ENCODE measurements around the gene LINGO3. TPM values are rescaled to one million over a fixed set of nuclear protein-coding genes. Genes with fewer than 3 reads are reported as not detected.

The LINGO3 gene, protein sequence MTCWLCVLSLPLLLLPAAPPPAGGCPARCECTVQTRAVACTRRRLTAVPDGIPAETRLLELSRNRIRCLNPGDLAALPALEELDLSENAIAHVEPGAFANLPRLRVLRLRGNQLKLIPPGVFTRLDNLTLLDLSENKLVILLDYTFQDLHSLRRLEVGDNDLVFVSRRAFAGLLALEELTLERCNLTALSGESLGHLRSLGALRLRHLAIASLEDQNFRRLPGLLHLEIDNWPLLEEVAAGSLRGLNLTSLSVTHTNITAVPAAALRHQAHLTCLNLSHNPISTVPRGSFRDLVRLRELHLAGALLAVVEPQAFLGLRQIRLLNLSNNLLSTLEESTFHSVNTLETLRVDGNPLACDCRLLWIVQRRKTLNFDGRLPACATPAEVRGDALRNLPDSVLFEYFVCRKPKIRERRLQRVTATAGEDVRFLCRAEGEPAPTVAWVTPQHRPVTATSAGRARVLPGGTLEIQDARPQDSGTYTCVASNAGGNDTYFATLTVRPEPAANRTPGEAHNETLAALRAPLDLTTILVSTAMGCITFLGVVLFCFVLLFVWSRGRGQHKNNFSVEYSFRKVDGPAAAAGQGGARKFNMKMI
- under 0.01 TPM in 1 of 2 replicates, not detected in the other for total RNA-seq

DNA sequence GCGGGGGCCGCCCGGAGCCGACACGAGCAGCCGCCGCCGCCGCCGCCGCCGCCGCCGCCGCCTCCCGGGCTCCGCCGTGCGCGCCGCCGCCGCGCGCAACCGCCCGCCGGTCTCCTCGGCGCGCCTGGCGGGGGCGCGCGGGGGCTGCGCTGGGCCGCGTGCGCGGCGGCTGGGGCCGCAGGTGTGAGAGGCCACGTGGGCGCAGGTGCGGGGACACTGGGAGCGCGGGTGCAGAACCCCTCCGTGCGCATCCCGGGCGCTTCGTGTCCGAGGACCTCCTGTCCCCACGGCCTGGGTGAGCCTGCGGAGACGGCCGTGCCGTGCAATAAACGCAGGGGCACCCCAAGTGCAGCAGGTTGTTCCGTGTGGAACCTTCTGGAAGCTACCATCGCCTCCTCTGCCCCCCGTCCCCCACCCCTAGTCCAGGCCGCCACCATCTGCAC, at the start of gene LINGO3:
Gene LINGO3, minus strand, starts transcription at position 41 of the 443 bp plus-strand sequence. CDS start 16,378 bp downstream, outside the sequence.

DNA sequence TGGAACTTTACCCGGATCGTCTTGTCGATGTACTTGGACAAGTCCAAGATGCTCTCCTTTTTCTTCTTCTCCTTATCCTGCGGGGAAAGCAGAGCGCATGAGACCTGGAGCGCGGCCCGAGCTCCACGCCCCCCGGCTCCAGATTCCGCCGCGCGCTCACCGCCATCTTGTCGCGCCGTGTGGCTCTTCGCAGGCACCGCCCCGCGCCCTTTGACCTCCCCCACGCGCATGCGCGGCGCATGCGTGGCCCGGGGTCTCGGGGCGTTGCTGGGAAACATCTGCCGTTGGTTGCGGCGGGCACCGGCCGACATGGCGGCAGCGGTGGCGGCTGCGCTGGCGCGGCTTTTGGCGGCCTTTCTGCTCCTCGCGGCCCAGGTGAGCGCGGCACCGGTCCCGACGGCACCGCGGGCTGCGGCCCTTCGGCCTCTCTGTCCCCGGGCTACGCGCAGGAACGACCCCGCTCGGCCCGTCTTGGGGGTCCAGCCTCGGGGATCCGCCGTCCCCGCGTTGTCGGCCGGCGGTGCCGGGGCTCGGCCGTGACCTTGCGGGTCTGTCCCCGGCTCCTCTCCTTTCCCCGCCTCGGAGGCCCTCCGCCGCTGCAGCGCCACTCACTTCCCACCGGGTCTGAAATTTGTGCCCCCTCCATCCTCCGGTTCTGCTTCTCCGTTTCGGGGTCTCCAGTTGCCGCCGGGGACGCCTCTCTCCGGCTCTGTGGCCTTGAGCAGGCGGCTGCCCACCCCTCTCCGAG, 20.6 kb upstream of the LINGO3 start, which contains the start of the genes LSM7 and SPPL2B:
Gene LSM7, minus strand, starts transcription at position 186 of the 748 bp plus-strand sequence. Its CDS starts 20 bp downstream, at position 166.
Gene SPPL2B, plus strand, starts transcription at position 284 of the 748 bp plus-strand sequence. Its CDS starts 26 bp downstream, at position 310.

DNA sequence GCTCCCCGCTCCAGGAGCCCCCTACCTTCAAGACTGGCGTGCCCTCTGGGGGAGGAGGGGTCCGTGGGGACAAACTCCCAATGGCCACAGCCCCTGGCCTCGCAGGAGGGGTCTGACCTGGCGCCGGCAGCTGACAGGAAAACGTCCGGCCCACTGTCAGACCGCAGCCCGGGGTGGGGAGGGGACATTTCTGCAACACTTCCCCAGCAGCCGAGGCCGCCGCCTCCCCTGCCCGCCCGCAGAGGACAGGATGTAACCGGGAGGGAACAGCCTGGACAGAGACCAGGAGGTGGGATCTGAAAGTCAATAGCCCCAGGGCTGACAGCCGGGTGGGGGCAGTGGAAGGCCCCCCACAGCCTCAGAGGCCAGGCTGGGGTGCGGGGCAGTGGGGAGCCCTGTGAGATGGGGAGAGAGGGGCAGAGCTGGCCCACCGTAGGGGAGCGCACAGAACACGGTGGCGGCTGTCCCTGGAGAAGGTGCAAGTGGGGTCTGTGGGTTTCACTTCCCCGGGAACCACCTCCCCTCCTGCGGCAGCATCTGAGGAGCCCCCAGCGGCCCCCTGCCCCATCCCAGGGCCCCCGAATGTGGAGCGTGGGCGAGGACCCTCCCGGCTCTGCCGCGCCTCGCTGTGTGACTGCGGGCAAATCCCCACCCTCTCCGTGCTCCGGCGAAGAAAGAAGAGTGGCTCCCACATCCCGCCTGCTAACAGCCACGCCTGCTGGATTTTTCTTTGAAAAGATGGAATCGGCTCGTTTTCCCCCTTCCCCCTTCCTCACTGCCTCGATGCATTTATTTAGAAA, 25.7 kb downstream of the LINGO3 start, which contains the start of gene PEAK3:
Gene PEAK3, minus strand, starts transcription at position 114 of the 800 bp plus-strand sequence. CDS start 1,244 bp downstream, outside the sequence.

Other genes with a start within 250 kb of the LINGO3 start
- gene MOB3A, start 211.8 kb downstream of the LINGO3 start, total RNA-seq, result 33.5 and 36.7 TPM in 2 replicates
- gene IZUMO4, start 211.2 kb downstream of the LINGO3 start, total RNA-seq, result 0.89 and 2.1 TPM in 2 replicates
- 109 and 150 TPM in 2 replicates for gene AP3D1, start 156.6 kb downstream of the LINGO3 start, total RNA-seq
- 5.4 and 9.4 TPM in 2 replicates for gene DOT1L, start 144.2 kb downstream of the LINGO3 start, total RNA-seq
- gene PLEKHJ1, start 71.8 kb downstream of the LINGO3 start, total RNA-seq, result 61.1 and 68.4 TPM in 2 replicates
- 31.4 and 40.7 TPM in 2 replicates for gene SF3A2, start 71.3 kb downstream of the LINGO3 start, total RNA-seq
- 0.66 and 1.6 TPM in 2 replicates for gene AMH, start 58.8 kb downstream of the LINGO3 start, total RNA-seq
- not detected in 2 replicates for gene JSRP1, start 51.7 kb downstream of the LINGO3 start, total RNA-seq
- gene PEAK3, start 26.0 kb downstream of the LINGO3 start, total RNA-seq, result not detected in 2 replicates
- gene LSM7, start 20.4 kb upstream of the LINGO3 start, total RNA-seq, result 115 and 162 TPM in 2 replicates
- 38.5 and 39.9 TPM in 2 replicates for gene SPPL2B, start 20.5 kb upstream of the LINGO3 start, total RNA-seq
- gene TMPRSS9, start 52.1 kb upstream of the LINGO3 start, total RNA-seq, result not detected in 2 replicates
- gene TIMM13, start 119.4 kb upstream of the LINGO3 start, total RNA-seq, result 36.2 and 46.6 TPM in 2 replicates
- gene LMNB2, start 148.8 kb upstream of the LINGO3 start, total RNA-seq, result 100 and 208 TPM in 2 replicates
- gene GADD45B, start 168.0 kb upstream of the LINGO3 start, total RNA-seq, result 22.2 and 31.1 TPM in 2 replicates

All from uterine smooth muscle cell (primary cell).